ENCODE data around the gene PCDHGC3.

- TF ChIP-seq CTCF (IDR thresholded peaks at IDR 0.05) (no peak), POLR2A (IDR thresholded peaks at IDR 0.05) (no peak)
These were observed 44.1 kb downstream of the PCDHGC3 start for GRCh38 chr5:141519605-141520565.
